HCT116 (cell line): ENCODE measurements around the gene RNASE8. TPM values are rescaled to one million over a fixed set of nuclear protein-coding genes. Genes with fewer than 3 reads are reported as not detected.

Experiments used
- ATAC-seq: fragments of 200-7000 bp; cut with Tn5 transposase; 2 replicates; pipeline ENCODE4 v1.9.1; 2020; ENCODE audit warnings: mild to moderate bottlenecking, moderate library complexity
- BruUV-seq: library from RNA; stranded (reverse); fragments of 400-500 nt; replicated peaks from 2 replicates; lab custom pipeline; 2021; lab: Mats Ljungman, UMichigan
- CTCF ChIA-PET: fragments of 300-600 bp; sonication (Branson Sonifier 250); formaldehyde crosslinking; loops from one replicate; lab custom pipeline; 2021; ENCODE audit warnings: antibody characterized with exemption; lab: Charles Lee
- POLR2A ChIA-PET: fragments of 300-600, 350-600 bp; sonication (Branson Sonifier 250); formaldehyde crosslinking; loops from one replicate; lab custom pipeline; 2021; ENCODE audit warnings: antibody characterized with exemption; lab: Charles Lee
- RAD21 ChIA-PET, 2 experiments: fragments of 300-600 bp; sonication (Branson Sonifier 250); formaldehyde crosslinking; loops; one replicate each; lab custom pipeline; 2023; ENCODE audit warnings: low total read pairs in 2 of 2; ENCODE audit not compliant: uncharacterized antibody in 2 of 2, unreplicated experiment in 2 of 2, low non-redundant PET in 1 of 2; lab: Charles Lee
- DNase-seq: peaks from one replicate; pipeline ENCODE4 v3.0.0-alpha.2; 2010; ENCODE audit warnings: low read depth, low spot score
- H2AFZ ChIP-seq: fragments of 200-600 bp; shearing (Covaris generic), sonication (generic); 2 replicates; pipeline ENCODE4 v1.6.1; 2017; ENCODE audit warnings: low read depth, mixed run types, mixed read lengths, antibody characterized with exemption, low read length; ENCODE audit not compliant: poor library complexity, severe bottlenecking
- H3K27ac ChIP-seq: 2 replicates; pipeline ENCODE4 v1.5.1; 2012; ENCODE audit warnings: low read depth, low read length
- H3K27me3 ChIP-seq: fragments of 200-600 bp; sonication (generic); 2 replicates; pipeline ENCODE4 v1.6.1; 2016; ENCODE audit warnings: mixed run types, low read length, mixed read lengths; ENCODE audit not compliant: insufficient read depth
- H3K36me3 ChIP-seq, 2 experiments: fragments of 200-500 bp in 1 of 2; fragments of 200-600 bp in 1 of 2; sonication (Bioruptor generic) in 1 of 2; sonication (generic) in 1 of 2; 2 replicates each; pipeline versions ENCODE4 v1.5.1 to v1.6.1; 2014 to 2016; ENCODE audit warnings: low read length in 2 of 2, inconsistent platforms in 1 of 2, mixed read lengths in 1 of 2, mixed run types in 1 of 2; ENCODE audit not compliant: insufficient read depth in 2 of 2, control insufficient read depth in 1 of 2
- H3K4me1 ChIP-seq, 2 experiments: fragments of 200-600 bp in 1 of 2; sonication (generic) in 1 of 2; 2 replicates each; pipeline versions ENCODE4 v1.5.1 to v1.6.1; 2012 to 2017; ENCODE audit warnings: low read length in 2 of 2, inconsistent platforms in 1 of 2, mild to moderate bottlenecking in 1 of 2, mixed read lengths in 1 of 2, mixed run types in 1 of 2, moderate library complexity in 1 of 2; ENCODE audit not compliant: insufficient read depth in 2 of 2, control insufficient read depth in 1 of 2
- H3K4me2 ChIP-seq: fragments of 200-600 bp; sonication (generic); 2 replicates; pipeline ENCODE4 v1.6.1; 2017; ENCODE audit warnings: mixed run types, low read length, mixed read lengths
- H3K4me3 ChIP-seq, 2 experiments: fragments of 200-600 bp in 1 of 2; sonication (generic) in 1 of 2; replicated peaks in 1 of 2; 2 replicates each; pipeline ENCODE4 v1.5.1; 2011 to 2016; ENCODE audit warnings: low read length in 2 of 2, control low read depth in 1 of 2, low read depth in 1 of 2, mild to moderate bottlenecking in 1 of 2, mixed read lengths in 1 of 2, mixed run types in 1 of 2
- H3K79me2 ChIP-seq: fragments of 200-600 bp; sonication (generic); 2 replicates; pipeline ENCODE4 v1.6.1; 2017; ENCODE audit warnings: mild to moderate bottlenecking, mixed run types, low read length, moderate library complexity, mixed read lengths; ENCODE audit not compliant: insufficient read depth
- H3K9ac ChIP-seq: fragments of 200-600 bp; sonication (generic); 2 replicates; pipeline ENCODE4 v1.6.1; 2016; ENCODE audit warnings: low read length, mixed read lengths
- H3K9me2 ChIP-seq: fragments of 200-600 bp; sonication (generic), shearing (Covaris generic); 2 replicates; pipeline ENCODE4 v1.6.1; 2017; ENCODE audit warnings: mixed run types, mild to moderate bottlenecking, moderate library complexity; ENCODE audit not compliant: insufficient read depth
- H3K9me3 ChIP-seq, 2 experiments: fragments of 200-500 bp in 1 of 2; fragments of 200-600 bp in 1 of 2; sonication (Bioruptor generic) in 1 of 2; sonication (generic) in 1 of 2; 2 replicates each; pipeline ENCODE4 v1.6.1; 2014 to 2017; ENCODE audit warnings: low read length in 2 of 2, mixed read lengths in 2 of 2, inconsistent platforms in 1 of 2, low read depth in 1 of 2, mild to moderate bottlenecking in 1 of 2, mixed run types in 1 of 2, moderate library complexity in 1 of 2; ENCODE audit not compliant: control insufficient read depth in 1 of 2, insufficient read depth in 1 of 2
- H4K20me1 ChIP-seq: fragments of 200-600 bp; sonication (generic), shearing (Covaris generic); 2 replicates; pipeline ENCODE4 v1.6.1; 2017; ENCODE audit warnings: mixed run types, mild to moderate bottlenecking, moderate library complexity; ENCODE audit not compliant: insufficient read depth
- CBX3 ChIP-seq: IDR thresholded peaks from 2 replicates; pipeline ENCODE4 v1.6.1; 2012; ENCODE audit warnings: low read depth
- FOSL1 ChIP-seq: IDR thresholded peaks from 2 replicates; pipeline ENCODE4 v1.6.1; 2012; ENCODE audit warnings: low read depth
- POLR2AphosphoS5 ChIP-seq: IDR thresholded peaks from 2 replicates; pipeline ENCODE4 v1.6.1; 2011; ENCODE audit warnings: mild to moderate bottlenecking, low read depth, low read length, moderate library complexity
- RAD21 ChIP-seq: IDR thresholded peaks from 2 replicates; pipeline ENCODE4 v1.6.1; 2012; ENCODE audit warnings: low read depth, mild to moderate bottlenecking
- TCF7L2 ChIP-seq: IDR thresholded peaks from 2 replicates; pipeline ENCODE4 v1.7.0; 2011; ENCODE audit warnings: borderline replicate concordance, inconsistent platforms; ENCODE audit not compliant: insufficient read depth, insufficient read length; ENCODE audit errors: extremely low read depth
- intact Hi-C: fragments of 100-400 bp; cut with micrococcal nuclease; formaldehyde crosslinking; loops from 2 replicates; pipeline ENCODE4 v1.10.0; 2022
- total RNA-seq: library from RNA; stranded (reverse); gene quantifications from one replicate; pipeline ENCODE4 v1.2.1, GENCODE V29; 2021; ENCODE audit not compliant: unreplicated experiment
- TF ChIP-seq, protein P1 (sequence below), 3 experiments: fragments of 200-600 bp in 1 of 3; sonication (generic) in 1 of 3; IDR thresholded peaks in 2 of 3; conservative IDR thresholded peaks in 1 of 3; 2 replicates each; pipeline ENCODE4 v1.5.1; 2012 to 2017; ENCODE audit warnings: low read depth in 2 of 3, low read length in 2 of 3, antibody characterized with exemption in 1 of 3, borderline replicate concordance in 1 of 3, control low read depth in 1 of 3, mild to moderate bottlenecking in 1 of 3, mixed read lengths in 1 of 3, mixed run types in 1 of 3, moderate library complexity in 1 of 3; ENCODE audit not compliant: insufficient read depth in 1 of 3
- TF ChIP-seq, protein P2 (sequence below): IDR thresholded peaks from 2 replicates; pipeline ENCODE4 v1.6.1; 2012

The RNASE8 gene
- total RNA-seq, 1 experiment from 2014 or later = not detected

DNA sequence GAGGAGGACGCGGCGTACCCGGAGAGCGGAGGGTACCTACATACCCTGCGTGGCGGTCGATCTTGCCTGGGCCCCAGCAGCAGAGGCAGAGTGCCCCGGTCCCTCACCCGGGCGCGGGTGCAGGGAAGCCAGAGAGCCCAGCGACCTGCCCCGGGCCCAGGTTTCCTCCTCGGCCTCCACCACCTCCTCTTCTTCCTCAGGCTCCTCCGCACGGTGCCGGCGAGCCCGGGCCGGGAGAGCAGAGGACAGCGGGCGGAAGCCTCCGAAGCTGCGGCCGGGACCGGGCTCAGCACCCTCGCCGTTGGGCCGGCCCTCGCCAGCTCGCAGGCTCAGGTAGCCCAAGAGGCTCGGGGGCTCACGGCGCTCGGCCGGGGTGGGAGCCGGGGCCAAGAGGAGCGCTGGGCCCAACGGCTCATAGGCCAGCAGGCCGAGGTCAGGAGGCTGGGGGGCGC, 34.2 kb downstream of the RNASE8 start:
- DNase-seq = no peak
- H3K27me3 ChIP-seq = no peaks in the 10 kb centered on the region
- POLR2A ChIA-PET = interaction anchor here (0.6 to 1.1 kb wide), 2 partner anchors 11 to 13 kb away, joined by 3 to 5 read pairs; no protein-coding TSS in a partner anchor
- CTCF ChIA-PET = interaction anchor here (0.7 to 5.3 kb wide), 13 partner anchors 10 to 92 kb away, joined by 3 to 35 read pairs (median 5); partner anchors contain the start of genes SLC39A2 and TMEM253
- no peak for TF ChIP-seq FOSL1
- TF ChIP-seq TCF7L2 = no peak
- TF ChIP-seq, protein P1, sequence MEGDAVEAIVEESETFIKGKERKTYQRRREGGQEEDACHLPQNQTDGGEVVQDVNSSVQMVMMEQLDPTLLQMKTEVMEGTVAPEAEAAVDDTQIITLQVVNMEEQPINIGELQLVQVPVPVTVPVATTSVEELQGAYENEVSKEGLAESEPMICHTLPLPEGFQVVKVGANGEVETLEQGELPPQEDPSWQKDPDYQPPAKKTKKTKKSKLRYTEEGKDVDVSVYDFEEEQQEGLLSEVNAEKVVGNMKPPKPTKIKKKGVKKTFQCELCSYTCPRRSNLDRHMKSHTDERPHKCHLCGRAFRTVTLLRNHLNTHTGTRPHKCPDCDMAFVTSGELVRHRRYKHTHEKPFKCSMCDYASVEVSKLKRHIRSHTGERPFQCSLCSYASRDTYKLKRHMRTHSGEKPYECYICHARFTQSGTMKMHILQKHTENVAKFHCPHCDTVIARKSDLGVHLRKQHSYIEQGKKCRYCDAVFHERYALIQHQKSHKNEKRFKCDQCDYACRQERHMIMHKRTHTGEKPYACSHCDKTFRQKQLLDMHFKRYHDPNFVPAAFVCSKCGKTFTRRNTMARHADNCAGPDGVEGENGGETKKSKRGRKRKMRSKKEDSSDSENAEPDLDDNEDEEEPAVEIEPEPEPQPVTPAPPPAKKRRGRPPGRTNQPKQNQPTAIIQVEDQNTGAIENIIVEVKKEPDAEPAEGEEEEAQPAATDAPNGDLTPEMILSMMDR (IDR thresholded peaks at IDR 0.05 in 2 of 3, conservative IDR thresholded peaks at IDR 0.05 in 1 of 3; ENCODE audit: borderline replicate concordance in 1 of 3, insufficient read depth in 1 of 3, low read depth in 2 of 3, low read length in 2 of 3) = no peak
- TF ChIP-seq RAD21 = no peak
- TF ChIP-seq, protein P2, sequence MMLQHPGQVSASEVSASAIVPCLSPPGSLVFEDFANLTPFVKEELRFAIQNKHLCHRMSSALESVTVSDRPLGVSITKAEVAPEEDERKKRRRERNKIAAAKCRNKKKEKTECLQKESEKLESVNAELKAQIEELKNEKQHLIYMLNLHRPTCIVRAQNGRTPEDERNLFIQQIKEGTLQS = no peak
- TF ChIP-seq CBX3 = no peak
- TF ChIP-seq POLR2AphosphoS5 = no peak
- RAD21 ChIA-PET = interaction anchor here (1.2 kb wide), 2 partner anchors 13 to 77 kb away, joined by 4 to 6 read pairs; no protein-coding TSS in a partner anchor
- H3K36me3 ChIP-seq = no peaks in the 10 kb centered on the region; a peak in 2 of 4 replicates
- H3K4me3 ChIP-seq = no peak overlapping the region
- peaks cover 0 to 12% of the 10 kb centered on the region in 2 experiments; a peak in 3 of 4 replicates for H3K4me1 ChIP-seq
- H3K9me3 ChIP-seq = no peaks in the 10 kb centered on the region
- H2AFZ ChIP-seq = no peak overlapping the region
- H3K79me2 ChIP-seq = no peaks in the 10 kb centered on the region
- no peak overlapping the region for H3K9ac ChIP-seq
- BruUV-seq = no TSS peak
- no peaks in the 10 kb centered on the region for H4K20me1 ChIP-seq
- no peak for ATAC-seq
- no peaks in the 10 kb centered on the region for H3K9me2 ChIP-seq
- no peak overlapping the region; the same call in 1 of the 2 replicates for H3K27ac ChIP-seq
- intact Hi-C loops = loop anchor here (1.0 kb wide), 2 partner anchors 24 to 77 kb away; no protein-coding TSS in a partner anchor
- H3K4me2 ChIP-seq = no peak overlapping the region
